Gastrocnemius medialis (tissue), 4 donors: ENCODE data around the gene STRIT1.
"Not testable (repeated sequence)": the region's sequence is repeated elsewhere in the genome, so short reads cannot be mapped to it uniquely, and the experiment has no call there.

Experiments
- CTCF ChIP-seq, 5 experiments: fragments of 450-650 bp in 3 of 5; fragments of 200-600 bp in 2 of 5; sonication (generic) in 2 of 5; IDR thresholded peaks in 4 of 5; conservative IDR thresholded peaks in 1 of 5; 1 replicate in 4 of 5; 2 replicates in 1 of 5; pipeline ENCODE4 v1.5.1; 2016 to 2019; ENCODE audit warnings: antibody characterized with exemption in 5 of 5, mild to moderate bottlenecking in 3 of 5, moderate library complexity in 3 of 5
- POLR2A ChIP-seq, 2 donors: fragments of 450-650 bp; IDR thresholded peaks; one replicate each; pipeline ENCODE4 v1.6.1; 2017; ENCODE audit warnings: antibody characterized with exemption in 2 of 2, mild to moderate bottlenecking in 2 of 2, moderate library complexity in 2 of 2

- not testable (repeated sequence) for TF ChIP-seq POLR2A (IDR thresholded peaks at IDR 0.05); CTCF (IDR thresholded peaks at IDR 0.05 in 4 of 5, conservative IDR thresholded peaks at IDR 0.05 in 1 of 5)
Observed at GRCh38 chr3:155262855-155263254, 30.6 kb downstream of the STRIT1 start.
